Caco-2 (cell line): ENCODE data around the gene TMEM30A. TPM values are rescaled to one million over a fixed set of nuclear protein-coding genes. Genes with fewer than 3 reads are reported as not detected.

Experiments
- BruUV-seq: library from RNA; stranded (reverse); fragments of 400-500 nt; replicated peaks from 2 replicates; lab custom pipeline; 2021; lab: Mats Ljungman, UMichigan
- CTCF ChIA-PET: fragments of 300-600 bp; sonication (Branson Sonifier 250); formaldehyde crosslinking; loops from one replicate; lab custom pipeline; 2022; ENCODE audit warnings: antibody characterized with exemption; lab: Charles Lee
- POLR2A ChIA-PET: fragments of 300-600 bp; sonication (Branson Sonifier 250); formaldehyde crosslinking; loops from one replicate; lab custom pipeline; 2022; ENCODE audit warnings: antibody characterized with exemption; lab: Charles Lee
- DNase-seq, 2 experiments: peaks; one replicate each; pipeline versions ENCODE4 v3.0.0 to v3.0.0-alpha.2; 2020 to 2022
- H3K27me3 ChIP-seq: replicated peaks from 2 replicates; pipeline ENCODE4 v1.6.0; 2011; ENCODE audit warnings: low read length; ENCODE audit not compliant: control insufficient read depth, insufficient read depth
- H3K36me3 ChIP-seq: 2 replicates; pipeline ENCODE4 v1.5.1; 2011; ENCODE audit warnings: low read length; ENCODE audit not compliant: control insufficient read depth, insufficient read depth
- H3K4me1 ChIP-seq: fragments of 250-450 bp; sonication (Bioruptor Pico); 2 replicates; pipeline ENCODE4 v1.5.1; 2020; ENCODE audit warnings: mild to moderate bottlenecking
- H3K4me3 ChIP-seq: 2 replicates; pipeline ENCODE4 v1.5.1; 2011; ENCODE audit warnings: low read depth, mild to moderate bottlenecking, control low read depth, low read length
- H3K9me3 ChIP-seq: fragments of 250-450 bp; sonication (Bioruptor Pico); 2 replicates; pipeline ENCODE4 v1.5.1; 2020; ENCODE audit warnings: mild to moderate bottlenecking, moderate library complexity
- H3K27ac Mint-ChIP-seq: one replicate; pipeline ENCODE4 v1.8.0; 2022; ENCODE audit warnings: mixed read lengths; ENCODE audit not compliant: unreplicated experiment
- H3K27me3 Mint-ChIP-seq: one replicate; pipeline ENCODE4 v1.8.0; 2022; ENCODE audit warnings: mixed read lengths; ENCODE audit not compliant: insufficient read depth, unreplicated experiment
- H3K36me3 Mint-ChIP-seq: one replicate; pipeline ENCODE4 v1.8.0; 2022; ENCODE audit warnings: mild to moderate bottlenecking, mixed read lengths; ENCODE audit not compliant: insufficient read depth, unreplicated experiment
- H3K4me1 Mint-ChIP-seq: one replicate; pipeline ENCODE4 v1.8.0; 2022; ENCODE audit warnings: low read depth, mixed read lengths; ENCODE audit not compliant: unreplicated experiment
- H3K4me3 Mint-ChIP-seq: one replicate; pipeline ENCODE4 v1.8.0; 2022; ENCODE audit warnings: mild to moderate bottlenecking, moderate library complexity, mixed read lengths; ENCODE audit not compliant: unreplicated experiment
- H3K9me3 Mint-ChIP-seq: one replicate; pipeline ENCODE4 v1.8.0; 2022; ENCODE audit warnings: mixed read lengths; ENCODE audit not compliant: unreplicated experiment
- CTCF ChIP-seq, 2 experiments: fragments of 200-600 bp in 1 of 2; IDR thresholded peaks; 1 replicate in 1 of 2; 2 replicates in 1 of 2; pipeline versions ENCODE4 v1.5.1 to v1.8.0; 2011 to 2022; ENCODE audit warnings: antibody characterized with exemption in 1 of 2, control low read depth in 1 of 2, inconsistent platforms in 1 of 2, low read depth in 1 of 2, low read length in 1 of 2, mild to moderate bottlenecking in 1 of 2, moderate library complexity in 1 of 2; ENCODE audit not compliant: insufficient read depth in 1 of 2, severe bottlenecking in 1 of 2, unreplicated experiment in 1 of 2
- intact Hi-C: fragments of 100-400 bp; cut with micrococcal nuclease; formaldehyde crosslinking; loops from one replicate; pipeline ENCODE4 v1.10.0; 2022; ENCODE audit not compliant: unreplicated experiment
- total RNA-seq: library from RNA; stranded (reverse); gene quantifications from 2 replicates; pipeline ENCODE4 v1.2.3, GENCODE V29; 2022

Gene TMEM30A
- total RNA-seq, 1 experiment from 2014 or later, result 55.8 TPM

DNA sequence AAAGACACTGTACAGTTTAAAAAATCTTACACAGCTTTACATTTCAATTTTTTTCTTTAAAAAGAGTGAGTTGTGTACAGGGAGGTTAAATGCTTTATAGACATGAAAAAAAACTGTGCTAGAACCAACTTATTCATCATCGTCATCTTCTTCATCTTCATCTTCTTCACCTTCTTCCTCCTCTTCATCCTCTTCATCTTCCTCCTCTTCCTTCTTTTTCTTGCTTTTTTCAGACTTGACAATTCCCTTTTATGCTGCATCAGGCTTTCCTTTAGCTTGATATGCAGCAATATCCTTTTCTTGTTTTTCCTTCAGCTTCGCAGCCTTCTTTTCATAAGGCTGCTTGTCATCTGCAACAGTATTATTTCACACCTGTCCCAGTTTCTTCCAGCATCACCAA is 34.3 kb upstream of the TMEM30A start:
- no peaks in the 10 kb centered on the region for H3K9me3 ChIP-seq
- POLR2A ChIA-PET, result no interaction called here
- H3K4me3 Mint-ChIP-seq, result no peak overlapping the region
- no peaks in the 10 kb centered on the region for H3K4me1 ChIP-seq
- intact Hi-C loops, result no loop called here
- BruUV-seq, result no TSS peak
- H3K4me3 ChIP-seq, result no peak overlapping the region
- no peaks in the 10 kb centered on the region for H3K9me3 Mint-ChIP-seq
- H3K36me3 Mint-ChIP-seq, result no peaks in the 10 kb centered on the region
- peaks cover 13% of the 10 kb centered on the region for H3K27me3 Mint-ChIP-seq
- TF ChIP-seq CTCF (IDR thresholded peaks at IDR 0.05; ENCODE audit: insufficient read depth in 1 of 2, low read depth in 1 of 2, low read length in 1 of 2, severe bottlenecking in 1 of 2, unreplicated experiment in 1 of 2), result no peak
- no peak overlapping the region for H3K27ac Mint-ChIP-seq
- no peaks in the 10 kb centered on the region for H3K4me1 Mint-ChIP-seq
- no peak for DNase-seq
- H3K36me3 ChIP-seq, result no peaks in the 10 kb centered on the region
- H3K27me3 ChIP-seq, result no peaks in the 10 kb centered on the region
- CTCF ChIA-PET, result interaction anchor here (0.6 kb wide), 1 partner anchor 256 kb away, joined by 7 read pairs; no protein-coding TSS in a partner anchor

DNA sequence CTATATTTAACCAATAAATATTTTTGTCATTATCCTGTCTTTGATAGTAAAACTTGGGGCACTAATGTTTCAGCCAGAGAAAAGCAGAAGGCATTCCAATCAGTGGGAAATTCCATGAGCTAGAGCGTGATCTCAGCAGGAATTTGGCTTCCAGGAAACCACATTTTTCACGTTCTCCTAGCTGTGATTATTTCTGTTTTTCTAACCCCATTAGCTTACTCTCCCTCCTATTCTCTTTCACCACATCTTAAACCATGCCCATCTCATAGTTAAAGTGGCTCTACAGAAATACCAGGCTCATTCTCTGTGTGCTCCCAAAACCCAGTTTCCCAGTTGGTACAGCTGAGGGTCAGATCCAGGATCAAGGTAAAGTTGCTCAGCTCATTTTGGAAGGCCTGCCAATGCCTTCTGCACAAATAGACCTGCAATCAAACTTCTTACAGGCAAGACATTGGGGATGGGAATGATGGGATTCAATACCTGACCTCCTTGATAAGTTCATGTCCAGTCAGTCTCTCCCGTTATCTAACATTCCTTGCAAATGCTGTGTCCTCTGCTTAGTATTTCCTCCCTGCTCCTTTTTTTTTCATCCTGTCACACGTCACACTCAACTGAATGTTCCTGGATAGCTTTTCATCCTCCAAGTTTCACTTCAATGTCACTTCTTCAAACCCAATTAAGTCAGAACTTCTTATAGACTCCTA is 33.1 kb upstream of the TMEM30A start:
- no peaks in the 10 kb centered on the region for H3K4me1 Mint-ChIP-seq
- H3K36me3 Mint-ChIP-seq, result no peaks in the 10 kb centered on the region
- intact Hi-C loops, result no loop called here
- Histone ChIP-seq H3K4me1 (no peaks in the 10 kb centered on the region), H3K36me3 (no peaks in the 10 kb centered on the region), H3K9me3 (no peaks in the 10 kb centered on the region), H3K4me3 (no peak overlapping the region), H3K27me3 (no peaks in the 10 kb centered on the region)
- H3K27ac Mint-ChIP-seq, result no peak overlapping the region
- no peak for TF ChIP-seq CTCF (IDR thresholded peaks at IDR 0.05; ENCODE audit: insufficient read depth in 1 of 2, low read depth in 1 of 2, low read length in 1 of 2, severe bottlenecking in 1 of 2, unreplicated experiment in 1 of 2)
- DNase-seq, result no peak
- no peak overlapping the region for H3K4me3 Mint-ChIP-seq
- CTCF ChIA-PET, result no interaction called here
- BruUV-seq, result no TSS peak
- POLR2A ChIA-PET, result no interaction called here
- peaks cover 19% of the 10 kb centered on the region for H3K27me3 Mint-ChIP-seq
- no peaks in the 10 kb centered on the region for H3K9me3 Mint-ChIP-seq

DNA sequence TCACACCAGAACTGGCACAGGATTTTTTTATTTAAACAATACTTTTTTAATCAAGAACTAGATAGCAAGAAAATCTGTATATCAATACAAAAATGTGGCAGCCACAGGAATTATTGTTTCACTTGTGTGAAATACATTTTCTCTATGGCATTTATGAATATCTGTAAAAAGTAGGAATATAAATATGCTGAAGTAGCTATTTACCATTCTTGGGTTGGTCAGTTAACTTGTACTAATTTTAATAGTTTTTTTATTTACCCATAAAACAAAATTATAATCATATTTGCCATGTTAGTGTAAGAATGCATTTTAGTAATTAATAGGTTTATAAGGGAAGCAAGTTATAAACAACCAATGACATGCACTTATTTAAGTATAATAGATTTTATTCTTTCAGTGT is 31.4 kb upstream of the TMEM30A start:
- Histone ChIP-seq H3K27me3 (no peaks in the 10 kb centered on the region), H3K36me3 (no peaks in the 10 kb centered on the region), H3K4me3 (no peak overlapping the region), H3K9me3 (no peaks in the 10 kb centered on the region), H3K4me1 (no peaks in the 10 kb centered on the region)
- Mint-ChIP-seq H3K27ac (no peak overlapping the region), H3K4me3 (no peak overlapping the region), H3K27me3 (peaks cover 16% of the 10 kb centered on the region), H3K36me3 (no peaks in the 10 kb centered on the region), H3K9me3 (no peaks in the 10 kb centered on the region), H3K4me1 (no peaks in the 10 kb centered on the region)
- intact Hi-C loops, result no loop called here
- no peak for TF ChIP-seq CTCF (IDR thresholded peaks at IDR 0.05; ENCODE audit: insufficient read depth in 1 of 2, low read depth in 1 of 2, low read length in 1 of 2, severe bottlenecking in 1 of 2, unreplicated experiment in 1 of 2)
- POLR2A ChIA-PET, result no interaction called here
- no peak for DNase-seq
- no TSS peak for BruUV-seq
- CTCF ChIA-PET, result no interaction called here
